HL-60 (cell line): ENCODE results near the gene HPD.

Source experiments
- DNase-seq, 2 experiments: peaks; one replicate each; pipeline ENCODE4 v3.0.0-alpha.2; 2010 to 2020; ENCODE audit warnings: low read depth in 1 of 2, low spot score in 1 of 2
- H3K27ac ChIP-seq: fragments of 250-450 bp; sonication (Bioruptor Pico); replicated peaks from 2 replicates; pipeline ENCODE4 v1.5.1; 2020; ENCODE audit warnings: mild to moderate bottlenecking, moderate library complexity
- H3K27me3 ChIP-seq: fragments of 250-450 bp; sonication (Bioruptor Pico); 2 replicates; pipeline ENCODE4 v1.5.1; 2021; ENCODE audit warnings: mild to moderate bottlenecking, moderate library complexity; ENCODE audit not compliant: insufficient read depth, poor library complexity, severe bottlenecking
- H3K4me3 ChIP-seq: replicated peaks from 2 replicates; pipeline ENCODE4 v1.5.1; 2011; ENCODE audit warnings: mild to moderate bottlenecking, control low read depth, low read length; ENCODE audit not compliant: insufficient read depth
- GABPA ChIP-seq: IDR thresholded peaks from 2 replicates; pipeline ENCODE4 v1.6.1; 2012; ENCODE audit warnings: low read depth
- POLR2AphosphoS5 ChIP-seq: IDR thresholded peaks from 2 replicates; pipeline ENCODE4 v1.6.1; 2012; ENCODE audit warnings: low read depth
- REST ChIP-seq: IDR thresholded peaks from 2 replicates; pipeline ENCODE4 v1.6.1; 2012; ENCODE audit warnings: low read depth; ENCODE audit not compliant: insufficient replicate concordance
- SPI1 ChIP-seq: IDR thresholded peaks from 2 replicates; pipeline ENCODE4 v1.6.1; 2012; ENCODE audit warnings: low read depth, mild to moderate bottlenecking, borderline replicate concordance
- TF ChIP-seq, protein P1 (sequence below): IDR thresholded peaks from one replicate; pipeline ENCODE4 v1.5.1; 2011; ENCODE audit warnings: low read length, control low read depth, inconsistent platforms; ENCODE audit not compliant: insufficient read depth

HPD gene

GRCh38 chr12:121817648-121818043 lies 41.0 kb downstream of the HPD start:
- H3K27ac ChIP-seq = no peak overlapping the region
- DNase-seq = no peak
- H3K27me3 ChIP-seq = no peaks in the 10 kb centered on the region
- H3K4me3 ChIP-seq = no peak overlapping the region
- TF ChIP-seq REST (no peak), POLR2AphosphoS5 (no peak), GABPA (no peak), SPI1 (no peak)
- TF ChIP-seq, protein P1, sequence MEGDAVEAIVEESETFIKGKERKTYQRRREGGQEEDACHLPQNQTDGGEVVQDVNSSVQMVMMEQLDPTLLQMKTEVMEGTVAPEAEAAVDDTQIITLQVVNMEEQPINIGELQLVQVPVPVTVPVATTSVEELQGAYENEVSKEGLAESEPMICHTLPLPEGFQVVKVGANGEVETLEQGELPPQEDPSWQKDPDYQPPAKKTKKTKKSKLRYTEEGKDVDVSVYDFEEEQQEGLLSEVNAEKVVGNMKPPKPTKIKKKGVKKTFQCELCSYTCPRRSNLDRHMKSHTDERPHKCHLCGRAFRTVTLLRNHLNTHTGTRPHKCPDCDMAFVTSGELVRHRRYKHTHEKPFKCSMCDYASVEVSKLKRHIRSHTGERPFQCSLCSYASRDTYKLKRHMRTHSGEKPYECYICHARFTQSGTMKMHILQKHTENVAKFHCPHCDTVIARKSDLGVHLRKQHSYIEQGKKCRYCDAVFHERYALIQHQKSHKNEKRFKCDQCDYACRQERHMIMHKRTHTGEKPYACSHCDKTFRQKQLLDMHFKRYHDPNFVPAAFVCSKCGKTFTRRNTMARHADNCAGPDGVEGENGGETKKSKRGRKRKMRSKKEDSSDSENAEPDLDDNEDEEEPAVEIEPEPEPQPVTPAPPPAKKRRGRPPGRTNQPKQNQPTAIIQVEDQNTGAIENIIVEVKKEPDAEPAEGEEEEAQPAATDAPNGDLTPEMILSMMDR = no peak

DNA sequence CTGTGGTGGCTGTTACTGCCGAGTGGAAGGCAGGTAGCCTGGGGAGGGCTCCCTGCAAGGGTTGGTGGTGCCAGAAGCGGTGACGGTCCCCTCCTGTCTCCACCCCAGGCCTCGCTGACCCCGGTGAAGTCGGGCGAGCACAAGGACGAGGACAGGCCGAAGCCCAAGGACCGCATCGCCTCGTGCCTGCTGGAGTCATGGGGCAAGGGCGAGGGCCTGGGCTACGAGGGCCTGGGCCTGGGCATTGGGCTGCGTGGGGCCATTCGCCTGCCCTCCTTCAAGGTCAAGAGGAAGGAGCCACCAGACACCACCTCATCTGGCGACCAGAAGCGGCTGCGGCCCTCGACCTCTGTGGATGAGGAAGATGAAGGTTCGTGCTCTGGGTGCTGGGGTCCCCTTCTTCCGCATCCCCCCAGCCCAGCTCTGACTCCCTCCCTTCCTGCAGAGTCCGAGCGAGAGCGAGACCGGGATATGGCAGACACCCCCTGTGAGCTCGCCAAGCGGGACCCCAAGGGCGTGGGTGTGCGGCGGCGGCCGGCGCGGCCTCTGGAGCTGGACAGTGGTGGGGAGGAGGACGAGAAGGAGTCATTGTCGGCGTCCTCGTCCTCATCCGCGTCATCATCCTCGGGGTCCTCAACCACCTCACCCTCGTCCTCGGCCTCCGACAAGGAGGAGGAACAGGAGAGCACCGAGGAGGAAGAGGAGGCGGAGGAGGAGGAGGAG lies 41.6 kb downstream of the HPD start:
- no peak overlapping the region for H3K4me3 ChIP-seq
- DNase-seq = no peak

GRCh38 chr12:121815263-121815662 lies 43.4 kb downstream of the HPD start:
- TF ChIP-seq POLR2AphosphoS5 (no peak), SPI1 (no peak), GABPA (no peak), REST (no peak)
- TF ChIP-seq, protein P1 = no peak
- DNase-seq = no peak
- Histone ChIP-seq H3K4me3 (no peak overlapping the region), H3K27ac (no peak overlapping the region), H3K27me3 (no peaks in the 10 kb centered on the region)

More for the DNA sequence above, 41.6 kb downstream of the HPD start:
- H3K27me3 ChIP-seq = no peaks in the 10 kb centered on the region
- TF ChIP-seq, protein P1 = no peak
- TF ChIP-seq GABPA (no peak), POLR2AphosphoS5 (no peak), SPI1 (no peak), REST (no peak)
- H3K27ac ChIP-seq = no peak overlapping the region
